ENCODE measurements around the gene TACR2.

TACR2 gene

DNA sequence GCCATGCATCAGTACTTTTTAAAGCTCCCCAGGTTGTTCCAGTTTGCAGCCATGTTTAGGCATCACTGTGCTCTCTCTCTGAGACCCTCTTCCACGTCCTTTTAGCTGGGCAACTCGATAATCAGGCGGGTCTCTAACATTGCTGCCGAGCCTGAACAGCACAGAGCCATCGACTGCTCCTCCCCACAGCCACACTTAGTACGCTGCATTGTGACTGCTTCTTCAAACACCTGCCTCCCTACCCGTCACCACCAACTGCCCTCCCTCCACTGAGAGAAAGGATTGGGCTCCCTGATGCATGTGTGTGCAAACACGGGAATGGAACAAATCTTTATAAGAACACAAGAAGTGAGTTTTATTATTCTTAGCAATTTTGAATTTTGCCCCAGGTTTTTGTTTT, 11.4 kb upstream of the TACR2 start:
- Histone ChIP-seq H3K27me3 (ENCODE audit: control insufficient read depth, insufficient read depth, low read length) (peaks cover 7% of the 10 kb centered on the region), H3K4me1 (ENCODE audit: control insufficient read depth, insufficient read depth, low read length) (no peaks in the 10 kb centered on the region), H3K4me2 (ENCODE audit: low read length) (no peak overlapping the region), H3K36me3 (ENCODE audit: insufficient read depth, low read length) (no peaks in the 10 kb centered on the region), H3K9me3 (replicated peaks; ENCODE audit: low read length) (no peaks in the 10 kb centered on the region), H3K4me3 (ENCODE audit: low read length) (no peak overlapping the region), H3K9ac (ENCODE audit: low read depth, low read length) (no peak overlapping the region)

DNA sequence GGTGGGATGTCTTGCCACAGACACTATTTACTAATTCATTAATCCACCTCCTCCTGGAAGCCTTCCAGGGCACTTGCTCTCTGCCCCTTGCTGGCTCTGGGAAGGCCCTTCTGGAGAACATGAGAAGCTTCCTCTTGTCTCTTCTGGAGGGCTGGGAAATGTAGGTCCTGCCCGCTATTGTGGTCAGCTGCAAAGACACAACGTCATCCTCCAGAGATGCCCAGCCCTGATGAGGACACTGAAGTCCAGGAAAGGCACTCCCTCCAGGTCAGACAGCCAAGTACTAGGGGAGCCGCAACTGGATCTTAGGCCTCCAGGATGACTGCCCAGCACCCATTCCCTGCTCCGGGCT, 9.6 kb upstream of the TACR2 start:
- Histone ChIP-seq H3K4me3 (ENCODE audit: low read length) (no peak overlapping the region), H3K9me3 (replicated peaks; ENCODE audit: low read length) (no peaks in the 10 kb centered on the region), H3K9ac (ENCODE audit: low read depth, low read length) (no peak overlapping the region), H3K36me3 (ENCODE audit: insufficient read depth, low read length) (no peaks in the 10 kb centered on the region), H3K4me2 (ENCODE audit: low read length) (no peak overlapping the region), H3K27me3 (ENCODE audit: control insufficient read depth, insufficient read depth, low read length) (peaks cover 16% of the 10 kb centered on the region), H3K4me1 (ENCODE audit: control insufficient read depth, insufficient read depth, low read length) (no peaks in the 10 kb centered on the region)

DNA sequence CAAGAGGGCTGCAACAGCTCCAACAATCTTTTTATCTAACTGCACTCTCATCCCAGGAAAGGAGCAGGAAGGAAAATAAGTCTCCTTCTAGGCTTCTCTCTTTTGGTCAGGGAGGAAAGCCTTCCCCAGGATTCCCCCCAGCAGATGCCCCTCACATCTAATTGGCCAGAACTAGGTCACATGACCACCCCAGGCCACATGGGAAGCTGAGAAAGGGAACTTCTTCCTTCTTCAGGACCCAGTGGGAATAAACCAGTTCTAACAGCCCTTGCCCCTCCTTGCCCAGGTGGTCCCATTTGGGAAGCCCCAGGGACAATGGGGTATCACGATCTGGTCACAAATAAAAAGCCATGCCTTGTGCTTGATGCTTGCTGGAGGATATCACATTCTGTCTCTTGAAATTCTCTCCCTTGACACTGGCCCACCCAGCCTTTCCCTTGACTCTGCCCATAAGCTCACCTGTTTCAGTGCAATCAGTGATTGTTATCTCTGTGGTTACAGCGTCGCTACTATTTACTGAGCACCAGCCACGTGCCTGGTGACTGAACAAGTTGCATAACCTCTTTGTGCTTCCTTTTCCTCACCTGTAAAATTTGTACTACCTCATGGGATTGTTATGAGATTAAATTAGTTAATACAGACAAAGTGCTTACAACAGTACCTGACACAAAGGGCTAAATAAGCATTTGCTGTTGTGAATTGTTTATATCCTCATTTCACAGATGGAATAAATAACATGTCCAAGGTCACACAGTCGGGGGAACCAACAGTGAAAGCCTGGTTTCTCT, 9.0 kb upstream of the TACR2 start:
- no peaks in the 10 kb centered on the region for H3K9me3 ChIP-seq (replicated peaks; ENCODE audit: low read length)
- no peak overlapping the region for H3K4me3 ChIP-seq (ENCODE audit: low read length)
- H3K27me3 ChIP-seq (ENCODE audit: control insufficient read depth, insufficient read depth, low read length), result peaks cover 16% of the 10 kb centered on the region
- H3K4me2 ChIP-seq (ENCODE audit: low read length), result no peak overlapping the region
- H3K9ac ChIP-seq (ENCODE audit: low read depth, low read length), result no peak overlapping the region
- H3K36me3 ChIP-seq (ENCODE audit: insufficient read depth, low read length), result no peaks in the 10 kb centered on the region
- H3K4me1 ChIP-seq (ENCODE audit: control insufficient read depth, insufficient read depth, low read length), result no peaks in the 10 kb centered on the region

DNA sequence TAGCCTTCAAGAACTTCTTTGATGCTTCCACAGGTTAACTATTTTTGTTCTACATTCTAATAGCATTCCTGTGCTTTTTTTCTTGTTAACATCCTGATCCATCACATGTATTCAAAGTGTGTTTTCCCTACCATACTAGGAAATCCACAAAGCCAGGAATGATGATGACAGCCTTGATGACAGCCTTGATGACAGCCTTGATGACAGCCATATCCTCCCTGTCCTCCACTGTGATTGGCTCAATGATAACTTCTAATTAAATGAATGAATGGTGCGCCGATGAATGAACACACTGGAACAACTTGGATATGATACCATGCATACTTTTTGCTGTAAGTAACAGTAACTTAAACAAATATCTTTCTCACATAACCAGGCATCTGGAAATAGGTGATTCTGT, 8.3 kb upstream of the TACR2 start:
- no peaks in the 10 kb centered on the region for H3K36me3 ChIP-seq (ENCODE audit: insufficient read depth, low read length)
- no peaks in the 10 kb centered on the region for H3K4me1 ChIP-seq (ENCODE audit: control insufficient read depth, insufficient read depth, low read length)
- no peaks in the 10 kb centered on the region for H3K9me3 ChIP-seq (replicated peaks; ENCODE audit: low read length)
- H3K4me2 ChIP-seq (ENCODE audit: low read length), result no peak overlapping the region
- no peak overlapping the region for H3K4me3 ChIP-seq (ENCODE audit: low read length)
- no peak overlapping the region for H3K9ac ChIP-seq (ENCODE audit: low read depth, low read length)
- peaks cover 16% of the 10 kb centered on the region for H3K27me3 ChIP-seq (ENCODE audit: control insufficient read depth, insufficient read depth, low read length)

DNA sequence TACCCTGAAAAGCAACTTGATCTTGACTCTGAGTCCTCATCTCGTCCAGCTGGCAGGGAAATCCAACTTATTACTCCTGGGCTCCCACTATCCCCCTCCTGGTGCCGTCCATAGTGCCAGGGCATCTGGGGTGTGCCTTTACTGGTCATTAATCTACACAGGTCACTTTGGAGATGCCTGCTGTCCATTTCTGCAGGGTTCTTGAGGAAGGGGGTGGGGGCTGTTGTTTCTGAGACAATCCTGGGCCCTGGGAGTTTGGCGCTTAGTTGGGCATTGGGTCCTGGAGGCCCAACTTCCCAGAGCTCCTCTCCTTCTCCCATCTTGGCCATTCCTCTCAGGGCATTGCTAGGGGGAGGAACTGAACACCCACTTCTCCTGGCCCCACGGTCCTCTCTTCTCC, 6.0 kb upstream of the TACR2 start:
- no peak overlapping the region for H3K4me2 ChIP-seq (ENCODE audit: low read length)
- no peak overlapping the region for H3K9ac ChIP-seq (ENCODE audit: low read depth, low read length)
- no peaks in the 10 kb centered on the region for H3K9me3 ChIP-seq (replicated peaks; ENCODE audit: low read length)
- H3K27me3 ChIP-seq (ENCODE audit: control insufficient read depth, insufficient read depth, low read length), result peaks cover 16% of the 10 kb centered on the region
- H3K4me3 ChIP-seq (ENCODE audit: low read length), result no peak overlapping the region
- no peaks in the 10 kb centered on the region for H3K36me3 ChIP-seq (ENCODE audit: insufficient read depth, low read length)
- no peaks in the 10 kb centered on the region for H3K4me1 ChIP-seq (ENCODE audit: control insufficient read depth, insufficient read depth, low read length)

DNA sequence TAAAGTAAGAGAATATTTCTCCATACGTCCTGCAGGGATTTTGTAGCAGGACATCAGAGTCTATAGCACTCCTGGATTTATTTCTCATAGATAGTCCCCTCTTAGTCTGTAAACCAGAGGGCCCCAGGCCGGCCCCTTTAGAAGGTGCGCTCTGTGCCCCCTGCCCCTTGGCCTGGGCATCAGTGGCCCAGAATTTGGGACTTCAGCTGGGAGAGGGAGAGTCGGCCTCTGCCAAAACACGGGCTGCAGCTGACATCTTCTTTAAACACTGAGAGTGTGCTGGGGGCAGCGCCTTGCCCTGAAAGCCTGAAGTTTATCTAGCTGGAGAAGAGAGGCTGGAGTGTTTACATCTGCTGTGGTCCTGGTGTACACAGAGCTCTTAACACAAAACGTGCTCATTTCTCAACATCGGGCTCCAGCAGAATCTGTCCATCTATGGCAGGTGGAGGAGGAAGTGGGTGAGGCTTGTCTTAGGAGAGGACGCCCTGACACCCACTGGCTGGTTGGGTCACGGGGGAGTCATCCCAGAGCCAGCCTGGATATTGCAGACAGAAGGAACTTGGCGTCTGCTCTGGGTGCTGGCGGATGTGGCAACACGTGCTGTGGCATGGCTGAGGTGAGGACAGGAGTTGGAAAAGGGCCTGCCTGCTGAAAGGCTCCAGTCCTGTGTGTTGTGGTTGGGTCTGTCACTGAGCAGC, 5.0 kb upstream of the TACR2 start:
- H3K36me3 ChIP-seq (ENCODE audit: insufficient read depth, low read length), result no peaks in the 10 kb centered on the region
- H3K4me1 ChIP-seq (ENCODE audit: control insufficient read depth, insufficient read depth, low read length), result no peaks in the 10 kb centered on the region
- H3K9ac ChIP-seq (ENCODE audit: low read depth, low read length), result no peak overlapping the region
- no peak overlapping the region for H3K4me3 ChIP-seq (ENCODE audit: low read length)
- H3K4me2 ChIP-seq (ENCODE audit: low read length), result no peak overlapping the region
- H3K27me3 ChIP-seq (ENCODE audit: control insufficient read depth, insufficient read depth, low read length), result peaks cover 26% of the 10 kb centered on the region
- H3K9me3 ChIP-seq (replicated peaks; ENCODE audit: low read length), result no peaks in the 10 kb centered on the region

DNA sequence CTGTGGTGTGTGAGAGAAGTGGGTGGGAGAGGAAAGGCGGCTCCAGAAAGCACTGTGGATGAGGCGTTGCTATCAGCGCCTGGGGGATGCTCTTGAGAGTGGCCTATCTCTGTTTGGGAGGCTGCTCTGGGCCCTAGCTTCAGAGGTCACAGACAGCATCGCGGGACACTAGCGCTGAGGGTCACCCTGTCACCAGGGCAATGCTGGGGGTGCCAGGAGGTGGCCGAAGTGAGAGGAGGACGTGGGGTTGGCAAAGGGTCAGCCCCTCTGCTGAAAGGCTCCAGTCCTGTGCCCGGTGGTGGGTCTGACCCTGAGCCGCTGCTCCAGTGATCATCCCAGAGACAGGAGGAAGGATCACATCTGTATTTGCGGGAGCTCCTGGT, 3.0 kb upstream of the TACR2 start:
- H3K4me3 ChIP-seq (ENCODE audit: low read length), result no peak overlapping the region
- H3K27me3 ChIP-seq (ENCODE audit: control insufficient read depth, insufficient read depth, low read length), result peaks cover 43% of the 10 kb centered on the region
- no peaks in the 10 kb centered on the region for H3K4me1 ChIP-seq (ENCODE audit: control insufficient read depth, insufficient read depth, low read length)
- no peaks in the 10 kb centered on the region for H3K36me3 ChIP-seq (ENCODE audit: insufficient read depth, low read length)
- no peaks in the 10 kb centered on the region for H3K9me3 ChIP-seq (replicated peaks; ENCODE audit: low read length)
- no peak overlapping the region for H3K4me2 ChIP-seq (ENCODE audit: low read length)
- H3K9ac ChIP-seq (ENCODE audit: low read depth, low read length), result no peak overlapping the region

DNA sequence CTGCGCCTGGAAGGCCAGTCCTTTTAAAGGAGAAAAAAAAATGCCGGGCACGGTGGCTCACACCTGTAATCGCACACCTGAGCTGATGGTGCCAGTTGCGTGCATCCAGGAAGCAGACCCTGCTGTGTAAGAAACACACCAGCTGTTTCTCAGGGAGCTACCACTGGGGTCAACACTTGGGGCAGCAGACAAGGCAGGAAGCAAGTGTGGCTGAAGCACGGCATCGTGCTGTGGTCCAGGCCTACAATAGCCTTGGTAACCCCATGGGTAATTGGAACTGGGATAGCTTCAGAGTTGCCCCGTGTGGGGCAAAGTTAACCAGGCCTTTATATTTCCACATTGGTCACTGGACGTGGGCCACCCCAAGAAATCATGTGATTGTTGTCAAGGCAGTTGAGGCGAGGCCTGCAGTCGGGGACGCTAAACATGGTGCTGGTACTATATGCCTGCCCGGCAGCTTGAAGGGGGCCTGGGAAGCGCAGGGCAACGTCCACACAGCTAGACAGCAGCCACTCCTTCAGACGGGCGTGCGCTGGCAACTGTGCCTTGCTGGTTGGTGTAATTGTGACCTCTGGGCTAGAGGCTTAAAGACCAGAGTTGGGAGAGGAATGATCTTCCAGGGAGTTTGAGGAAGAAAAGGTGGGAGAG, 2.5 kb upstream of the TACR2 start:
- Histone ChIP-seq H3K27me3 (ENCODE audit: control insufficient read depth, insufficient read depth, low read length) (peaks cover 43% of the 10 kb centered on the region), H3K4me3 (ENCODE audit: low read length) (no peak overlapping the region), H3K9ac (ENCODE audit: low read depth, low read length) (no peak overlapping the region), H3K36me3 (ENCODE audit: insufficient read depth, low read length) (no peaks in the 10 kb centered on the region), H3K4me2 (ENCODE audit: low read length) (no peak overlapping the region), H3K4me1 (ENCODE audit: control insufficient read depth, insufficient read depth, low read length) (no peaks in the 10 kb centered on the region), H3K9me3 (replicated peaks; ENCODE audit: low read length) (no peaks in the 10 kb centered on the region)

DNA sequence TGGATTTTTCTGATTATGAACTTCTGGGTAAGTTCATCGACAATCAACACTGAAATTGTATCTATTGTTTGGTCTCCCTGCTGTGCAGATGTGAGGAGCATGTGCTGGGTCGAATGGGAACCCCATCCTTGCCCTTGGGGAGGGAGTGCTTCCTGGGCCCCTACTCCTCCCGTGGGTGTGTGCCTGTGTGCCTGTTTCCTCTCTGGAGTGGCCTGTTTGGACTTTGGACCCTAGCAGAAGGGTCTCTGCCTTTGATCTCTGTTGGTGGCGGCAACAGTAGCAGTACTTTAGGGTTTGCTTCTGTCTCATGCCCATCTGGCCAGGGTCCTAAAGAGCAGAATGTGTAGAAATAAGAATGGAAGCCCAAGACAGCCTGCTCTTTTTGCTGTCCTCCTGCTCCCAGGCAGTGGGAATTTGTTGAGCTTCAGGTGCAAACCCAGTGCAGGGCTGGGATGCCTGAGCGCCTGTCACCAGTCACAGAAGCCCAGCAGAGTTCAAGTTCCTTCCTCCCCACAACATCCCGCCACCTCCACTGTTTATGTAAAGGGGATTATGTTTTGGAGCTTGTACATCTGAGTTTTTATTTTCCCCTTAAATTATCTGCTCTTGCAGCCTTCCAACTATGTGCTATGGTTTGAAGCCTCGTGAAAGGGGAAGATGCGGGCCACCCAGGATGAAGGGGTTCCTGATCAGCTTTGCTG, 1.5 kb upstream of the TACR2 start:
- Histone ChIP-seq H3K4me2 (ENCODE audit: low read length) (no peak overlapping the region), H3K36me3 (ENCODE audit: insufficient read depth, low read length) (no peaks in the 10 kb centered on the region), H3K27me3 (ENCODE audit: control insufficient read depth, insufficient read depth, low read length) (peaks cover 36% of the 10 kb centered on the region), H3K4me3 (ENCODE audit: low read length) (no peak overlapping the region), H3K9me3 (replicated peaks; ENCODE audit: low read length) (no peaks in the 10 kb centered on the region), H3K9ac (ENCODE audit: low read depth, low read length) (no peak overlapping the region), H3K4me1 (ENCODE audit: control insufficient read depth, insufficient read depth, low read length) (no peaks in the 10 kb centered on the region)

DNA sequence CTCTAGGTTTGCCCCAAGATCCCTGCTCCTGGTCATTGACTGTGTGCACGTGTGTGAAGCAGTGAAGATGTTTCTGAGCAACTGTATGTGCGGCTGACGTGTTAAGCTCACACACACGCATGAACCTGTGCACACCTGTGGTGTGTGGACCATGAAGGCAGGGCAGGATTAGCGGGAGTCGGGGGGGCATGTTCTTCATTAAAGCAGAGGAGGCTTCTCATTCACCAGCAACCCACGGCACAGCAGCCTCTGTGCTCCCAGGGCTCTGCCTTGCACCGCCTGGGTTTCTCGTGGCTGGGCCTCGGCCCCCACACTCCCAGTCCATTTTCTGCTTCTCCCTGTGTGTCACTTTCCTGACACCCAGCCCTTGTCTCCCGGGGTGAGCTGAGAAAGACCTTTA, 824 bp upstream of the TACR2 start:
- Histone ChIP-seq H3K4me1 (ENCODE audit: control insufficient read depth, insufficient read depth, low read length) (peaks cover 2% of the 10 kb centered on the region), H3K9me3 (replicated peaks; ENCODE audit: low read length) (no peaks in the 10 kb centered on the region), H3K36me3 (ENCODE audit: insufficient read depth, low read length) (no peaks in the 10 kb centered on the region), H3K27me3 (ENCODE audit: control insufficient read depth, insufficient read depth, low read length) (peaks cover 33% of the 10 kb centered on the region), H3K9ac (ENCODE audit: low read depth, low read length) (no peak overlapping the region), H3K4me3 (ENCODE audit: low read length) (no peak overlapping the region), H3K4me2 (ENCODE audit: low read length) (no peak overlapping the region)

DNA sequence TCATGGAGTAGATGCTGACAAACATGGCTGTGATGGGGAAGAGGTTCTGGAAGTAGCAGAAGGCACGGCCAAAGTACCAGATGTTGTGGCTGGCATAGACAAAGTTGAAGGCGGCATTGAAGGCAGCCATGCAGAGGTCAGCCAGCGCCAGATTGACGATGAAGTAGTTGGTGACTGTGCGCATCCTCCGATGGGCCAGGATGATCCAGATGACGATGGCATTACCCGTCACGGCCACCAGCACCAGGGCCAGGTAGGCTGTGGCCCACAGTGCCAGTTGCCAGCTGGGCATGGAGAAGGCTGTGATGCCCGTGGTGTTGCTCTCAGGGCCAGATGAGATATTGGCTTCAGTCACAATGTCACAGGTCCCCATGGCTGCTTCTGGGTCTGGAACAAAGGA, 767 bp downstream of the TACR2 start:
- Histone ChIP-seq H3K4me2 (ENCODE audit: low read length) (no peak overlapping the region), H3K4me3 (ENCODE audit: low read length) (no peak overlapping the region), H3K27me3 (ENCODE audit: control insufficient read depth, insufficient read depth, low read length) (peaks cover 27% of the 10 kb centered on the region), H3K4me1 (ENCODE audit: control insufficient read depth, insufficient read depth, low read length) (peaks cover 2% of the 10 kb centered on the region), H3K9me3 (replicated peaks; ENCODE audit: low read length) (no peaks in the 10 kb centered on the region), H3K9ac (ENCODE audit: low read depth, low read length) (no peak overlapping the region), H3K36me3 (ENCODE audit: insufficient read depth, low read length) (no peaks in the 10 kb centered on the region)

Measured in skeletal muscle satellite cell (primary cell).